ENCODE data around the gene ZNF555.

The ZNF555 gene

GRCh38 chr19:2827022-2827421 lies 14.3 kb upstream of the ZNF555 start:
- no peak for DNase-seq

- no peak for DNase-seq
Measured at GRCh38 chr19:2827840-2828489, 13.3 kb upstream of the ZNF555 start.

DNA sequence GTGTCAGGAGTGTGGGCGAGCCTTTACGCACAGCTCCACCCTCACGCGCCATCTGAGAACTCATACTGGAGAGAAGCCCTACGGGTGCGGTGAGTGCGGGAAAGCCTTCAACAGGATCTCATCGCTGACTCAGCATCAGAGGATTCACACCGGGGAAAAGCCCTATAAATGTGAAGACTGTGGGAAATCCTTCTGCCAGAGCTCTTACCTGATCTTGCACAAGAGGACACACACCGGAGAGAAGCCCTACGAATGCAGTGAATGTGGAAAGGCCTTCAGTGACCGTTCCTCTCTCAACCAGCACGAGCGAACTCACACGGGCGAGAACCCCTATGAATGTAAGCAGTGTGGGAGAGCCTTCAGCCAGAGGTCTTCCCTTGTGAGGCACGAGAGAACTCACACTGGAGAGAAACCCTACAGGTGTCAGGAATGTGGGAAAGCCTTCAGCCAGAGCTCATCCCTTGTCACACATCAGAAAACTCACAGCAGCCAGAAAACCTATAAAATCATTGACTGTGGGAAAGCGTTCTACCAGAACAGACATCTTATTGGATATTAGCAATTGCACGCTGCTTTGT lies 6.9 kb upstream of the ZNF555 start:
- no peak for DNase-seq

GRCh38 chr19:2837430-2837829 lies 3.8 kb upstream of the ZNF555 start:
- no peak for DNase-seq

- no peak for DNase-seq
Measured at GRCh38 chr19:2841855-2842574, 740 bp downstream of the ZNF555 start.

- DNase-seq = no peak
Measured at GRCh38 chr19:2845107-2845506, 3.8 kb downstream of the ZNF555 start.

GRCh38 chr19:2846180-2846894 lies 5.1 kb downstream of the ZNF555 start:
- DNase-seq = no peak

DNA sequence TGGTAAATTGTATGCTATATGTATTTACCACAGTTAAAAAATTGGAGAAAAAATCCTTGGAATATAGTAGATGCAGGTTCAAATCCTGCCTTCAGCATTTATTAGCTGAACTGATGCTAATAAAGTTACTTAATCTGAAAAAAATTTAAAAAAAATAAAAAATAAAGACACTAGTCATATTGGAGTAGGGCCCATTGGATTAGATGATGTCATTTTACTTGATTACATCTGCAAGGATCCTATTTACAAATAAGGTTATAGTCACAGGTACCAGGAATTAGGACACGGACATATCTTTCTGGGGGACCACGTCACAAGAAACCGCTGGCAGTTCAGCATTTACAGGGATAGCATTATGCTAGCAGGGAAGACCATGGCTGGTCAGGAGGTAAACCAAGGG lies 6.2 kb downstream of the ZNF555 start:
- no peak for DNase-seq

- no peak for DNase-seq
Measured at GRCh38 chr19:2848616-2849015, 7.3 kb downstream of the ZNF555 start.

GRCh38 chr19:2850256-2850925 lies 9.1 kb downstream of the ZNF555 start:
- DNase-seq = no peak

GRCh38 chr19:2852598-2852997 lies 11.3 kb downstream of the ZNF555 start:
- no peak for DNase-seq

DNA sequence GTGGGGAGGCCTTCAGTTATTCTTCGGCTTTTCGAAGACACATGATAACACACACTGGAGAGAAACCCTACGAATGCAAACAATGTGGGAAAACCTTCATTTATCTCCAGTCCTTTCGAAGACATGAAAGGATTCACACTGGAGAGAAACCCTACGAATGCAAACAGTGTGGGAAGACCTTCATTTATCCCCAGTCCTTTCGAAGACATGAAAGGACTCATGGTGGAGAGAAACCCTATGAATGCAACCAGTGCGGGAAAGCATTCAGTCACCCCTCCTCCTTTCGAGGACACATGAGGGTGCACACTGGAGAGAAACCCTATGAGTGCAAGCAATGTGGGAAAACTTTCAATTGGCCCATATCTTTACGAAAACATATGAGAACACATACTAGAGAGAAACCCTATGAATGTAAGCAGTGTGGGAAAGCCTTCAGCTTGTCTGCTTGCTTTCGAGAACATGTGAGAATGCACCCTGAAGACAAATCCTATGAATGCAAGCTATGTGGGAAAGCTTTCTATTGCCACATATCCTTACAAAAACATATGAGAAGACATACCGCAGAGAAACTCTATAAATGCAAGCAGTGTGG lies 11.8 kb downstream of the ZNF555 start:
- DNase-seq = no peak

DNA sequence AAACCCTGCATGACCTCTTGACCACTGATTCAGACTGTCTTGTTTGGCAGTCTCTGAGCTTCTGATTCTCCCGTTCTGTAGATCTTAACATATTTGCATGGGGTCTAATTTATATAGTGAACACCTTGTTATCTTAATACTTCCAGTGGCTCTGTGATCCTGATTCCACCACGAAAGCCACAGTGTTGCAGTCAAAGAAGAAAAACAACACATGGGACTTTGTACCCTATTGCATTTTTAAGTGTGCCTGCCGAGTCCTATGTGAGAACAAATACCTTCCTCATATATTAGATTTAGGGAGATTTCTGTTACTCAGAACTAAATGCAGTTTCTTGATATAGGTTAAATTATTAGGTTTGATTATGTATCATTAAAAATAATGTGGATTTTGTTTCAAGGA lies 13.6 kb downstream of the ZNF555 start:
- no peak for DNase-seq

DNA sequence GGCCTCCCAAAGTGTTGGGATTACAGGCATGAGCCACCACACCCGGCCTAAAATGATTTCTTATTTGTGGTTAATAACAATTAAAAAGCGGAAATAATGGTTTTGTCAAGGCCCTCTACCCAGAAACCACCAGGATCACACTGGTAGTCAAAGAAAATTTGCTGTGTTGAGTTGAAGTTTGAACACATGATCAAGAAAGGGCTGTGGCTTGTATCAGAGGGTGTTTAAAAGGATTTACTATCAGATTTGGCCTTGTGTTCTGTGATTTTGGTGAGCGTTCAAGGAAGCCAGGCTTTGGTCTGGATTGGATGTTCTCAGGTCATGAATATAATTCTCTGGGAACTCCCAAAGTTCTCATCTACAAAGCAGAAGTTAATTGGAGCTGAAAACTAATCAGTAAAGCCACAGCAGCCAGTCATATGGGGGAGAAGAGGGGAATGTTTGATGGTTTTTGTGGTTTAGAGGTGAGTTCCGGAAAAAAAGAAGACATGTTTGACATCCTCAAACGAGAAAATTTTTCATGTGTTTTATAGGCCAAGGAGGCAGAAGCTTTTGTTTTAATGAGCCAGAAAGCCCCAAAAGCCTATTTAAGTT lies 15.3 kb downstream of the ZNF555 start:
- no peak for DNase-seq

- DNase-seq = no peak
Measured at GRCh38 chr19:2858864-2859263, 17.6 kb downstream of the ZNF555 start.

DNA sequence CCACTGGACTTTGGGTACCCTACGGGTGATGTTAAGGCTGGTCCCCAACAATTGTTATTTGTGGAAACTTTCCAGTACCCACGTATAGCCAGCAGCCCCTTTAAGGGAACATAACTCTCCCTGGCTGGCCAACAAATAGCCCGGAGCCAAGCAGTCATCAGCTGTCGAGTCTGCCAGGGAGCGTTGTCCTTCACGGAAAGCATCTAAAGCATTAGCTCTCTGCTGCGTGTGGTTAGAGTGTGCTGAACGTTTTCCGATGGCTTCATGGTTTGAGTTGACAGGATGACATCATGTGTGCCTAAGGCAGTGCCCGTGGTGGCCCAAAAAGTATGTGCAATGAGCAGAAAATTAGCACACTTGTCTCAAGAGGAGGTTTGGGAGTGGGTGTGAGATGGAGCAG lies 22.5 kb downstream of the ZNF555 start:
- DNase-seq = no peak

GRCh38 chr19:2865334-2866100 lies 24.2 kb downstream of the ZNF555 start:
- DNase-seq = peak; percentile 9

- DNase-seq = no peak
Measured at GRCh38 chr19:2866495-2867024, 25.3 kb downstream of the ZNF555 start.

DNA sequence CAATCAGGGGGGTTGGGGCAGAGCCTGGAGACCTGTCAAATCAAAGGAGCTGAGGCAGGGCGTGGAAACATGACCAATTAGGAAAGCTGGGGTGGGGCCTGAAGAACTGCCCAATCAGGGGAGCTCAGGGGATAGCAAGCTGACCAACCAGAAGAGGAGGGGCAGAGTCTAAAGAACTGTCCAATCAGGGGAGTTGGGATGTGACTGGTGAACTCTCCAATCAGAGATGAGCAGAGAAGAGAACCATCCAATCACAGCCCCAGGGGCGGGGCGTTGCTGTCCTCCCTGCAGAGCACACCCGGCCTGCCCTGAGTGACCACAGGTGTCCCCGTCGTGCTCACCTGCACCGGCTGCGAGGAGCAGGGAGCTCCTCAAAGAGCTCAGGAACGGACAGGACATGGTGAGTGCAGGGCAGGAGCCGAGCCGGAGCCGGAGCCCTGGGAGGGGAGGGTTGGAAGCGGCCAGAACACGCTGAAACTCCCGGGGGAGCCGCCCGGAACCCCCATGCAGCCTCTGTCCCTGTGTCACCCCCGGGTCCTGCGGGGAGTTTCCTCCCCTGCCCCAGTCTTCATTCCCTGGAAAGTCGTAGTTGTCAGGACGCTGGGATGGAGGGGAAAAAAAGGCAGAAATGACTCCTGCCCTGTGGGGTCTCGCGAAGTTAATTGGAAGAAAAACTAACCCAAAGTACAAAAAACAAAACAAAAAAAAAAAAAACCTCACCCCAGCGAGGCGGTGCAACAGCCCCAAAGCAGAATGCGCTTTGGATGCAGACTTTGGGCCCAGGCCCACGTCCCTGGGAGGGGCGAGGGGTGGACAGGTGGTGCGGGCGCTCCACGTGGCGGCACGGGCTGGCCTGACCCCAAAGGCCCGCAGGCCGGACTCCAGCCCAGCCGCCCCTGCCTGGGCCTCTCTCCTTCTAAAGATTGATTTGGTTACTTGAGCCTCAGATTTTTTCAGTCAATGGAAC lies 26.0 kb downstream of the ZNF555 start, which contains the start of gene ZNF556:
ZNF556 (plus strand) TSS at position 311 of the 967 bp plus-strand sequence; CDS start at position 398, 87 bp downstream.
- DNase-seq = peak; percentile 48

DNA sequence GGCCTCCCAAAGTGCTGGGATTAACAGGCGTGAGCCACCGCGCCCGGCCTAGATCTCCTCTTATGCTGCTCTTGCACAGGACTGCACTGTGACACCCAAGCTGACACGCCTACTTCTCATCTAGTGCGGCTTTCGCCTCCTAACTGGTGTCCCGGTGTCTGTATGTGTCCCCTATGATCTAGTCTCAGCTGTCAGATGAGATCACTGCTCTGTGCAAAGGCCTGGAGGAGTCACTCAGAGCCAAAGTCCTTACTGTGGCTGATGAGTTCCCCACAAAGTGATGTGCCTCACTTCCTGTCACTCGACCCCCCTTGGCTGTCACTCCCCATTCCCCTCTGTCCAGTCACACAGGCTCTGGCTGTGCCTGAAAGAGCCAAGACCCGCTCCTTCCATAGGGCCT lies 28.3 kb downstream of the ZNF555 start:
- DNase-seq = no peak
